H1 (cell line): Measurements from ENCODE around the gene SHISA8. TPM values are rescaled to one million over a fixed set of nuclear protein-coding genes. Genes with fewer than 3 reads are reported as not detected.

Source experiments
- HDAC2 ChIP-seq, 2 experiments: fragments of 300-600 bp in 1 of 2; sonication (generic) in 1 of 2; IDR thresholded peaks; 2 replicates each; pipeline ENCODE4 v1.6.1; 2011 to 2012; ENCODE audit warnings: low read depth in 2 of 2, low read length in 2 of 2, mild to moderate bottlenecking in 2 of 2, moderate library complexity in 2 of 2, borderline replicate concordance in 1 of 2, inconsistent platforms in 1 of 2
- MAX ChIP-seq: IDR thresholded peaks from 2 replicates; pipeline ENCODE4 v1.6.1; 2012; ENCODE audit warnings: inconsistent platforms
- SUZ12 ChIP-seq: fragments of 200-600 bp; sonication (generic); IDR thresholded peaks from 2 replicates; pipeline ENCODE4 v1.6.1; 2012; ENCODE audit warnings: mild to moderate bottlenecking, inconsistent platforms, low read length, moderate library complexity, mixed read lengths
- TCF12 ChIP-seq: IDR thresholded peaks from 2 replicates; pipeline ENCODE4 v1.6.1; 2011; ENCODE audit warnings: low read depth, mild to moderate bottlenecking, low read length
- polyA plus RNA-seq, 7 experiments: library from polyadenylated mRNA; depleted of rRNA in 3 of 7; stranded (reverse) in 5 of 7; unstranded in 2 of 7; fragments of >200 nt in 5 of 7; fragments of 200-250 nt in 2 of 7; gene quantifications; 1 replicate in 5 of 7; 2 replicates in 1 of 7; 4 replicates in 1 of 7; pipeline versions ENCODE4 v1.2.1 to v1.2.3, GENCODE V29; 2011 to 2013; ENCODE audit warnings: missing spikeins in 2 of 7, mixed read lengths in 2 of 7
- total RNA-seq: library from RNA; stranded (reverse); fragmentation: NEBNext Ultra II Directional; extraction: Animal tissue kit (Norgen Biotek cat#: 25700); gene quantifications from 2 replicates; pipeline ENCODE4 v1.2.1, GENCODE V29; 2021

Gene SHISA8
- total and polyA plus RNA-seq, 2 of the 8 experiments (the other 6 are each of a cell fraction or from before 2014, with no cell fraction given): 0.14 to 0.89 TPM

GRCh38 chr22:41913842-41914534 lies 886 bp downstream of the SHISA8 start (continued):
- TF ChIP-seq HDAC2 (IDR thresholded peaks at IDR 0.05; ENCODE audit: borderline replicate concordance in 1 of 2, low read depth in 2 of 2, low read length in 2 of 2): no peak
- peak; percentile 87 for TF ChIP-seq MAX
- no peak for TF ChIP-seq TCF12
- TF ChIP-seq SUZ12: peak; percentile 55
